ENCODE measurements around the gene TRIM10. TPM values are rescaled to one million over a fixed set of nuclear protein-coding genes. Genes with fewer than 3 reads are reported as not detected.

The TRIM10 gene
- total and polyA plus RNA-seq, 10 of the 15 experiments (the other 5 are each of a cell fraction or from before 2014, with no cell fraction given), result 0.01 TPM; not detected in 9

GRCh38 chr6:30121446-30122366 lies 39.3 kb downstream of the TRIM10 start:
- in situ Hi-C loops (cut with MboI) (no loop called here), intact Hi-C loops (cut with micrococcal nuclease; ENCODE audit: unreplicated experiment) (no loop called here)
- Histone ChIP-seq H3K36me3 (ENCODE audit: control insufficient read depth in 2 of 2, insufficient read depth in 2 of 2, low read length in 1 of 2) (no peaks in the 10 kb centered on the region), H3K9ac (ENCODE audit: control insufficient read depth, insufficient read depth, low read length) (no peak overlapping the region), H3K27me3 (replicated peaks in 1 of 2; ENCODE audit: control insufficient read depth in 2 of 2, insufficient read depth in 2 of 2, low read length in 1 of 2) (no peaks in the 10 kb centered on the region), H4K20me1 (ENCODE audit: control insufficient read depth, insufficient read depth) (no peaks in the 10 kb centered on the region), H3K4me3 (no peak overlapping the region), H3K9me3 (replicated peaks; ENCODE audit: control insufficient read depth, insufficient read depth, low read length) (no peaks in the 10 kb centered on the region), H3K79me2 (ENCODE audit: control insufficient read depth, insufficient read depth, low read length) (no peaks in the 10 kb centered on the region), H3K27ac (ENCODE audit: control insufficient read depth, insufficient read depth) (no peak overlapping the region), H3K4me2 (ENCODE audit: control insufficient read depth, insufficient read depth) (no peak overlapping the region), H2AFZ (ENCODE audit: control insufficient read depth, low read depth, low read length) (no peak overlapping the region), H3K4me1 (ENCODE audit: control insufficient read depth, insufficient read depth, low read length) (no peaks in the 10 kb centered on the region)
- ChIA-PET POLR2A (interaction anchor here (1.2 to 7.2 kb wide), 2 partner anchors 9 to 17 kb away, joined by 3 to 54 read pairs; partner anchors contain the start of gene TRIM31), RAD21 (ENCODE audit: unreplicated experiment) (interaction anchor here (0.8 to 1.6 kb wide), 4 partner anchors 9 to 18 kb away, joined by 3 to 5 read pairs (median 5); partner anchors contain the start of gene TRIM31), CTCF (interaction anchor here (0.8 to 7.3 kb wide), 5 partner anchors 10 to 49 kb away, joined by 3 to 193 read pairs (median 19); partner anchors contain the start of gene TRIM31), SMC1A (ENCODE audit: uncharacterized antibody, unreplicated experiment) (interaction anchor here (2.3 to 18.7 kb wide), 2 partner anchors 10 to 13 kb away, joined by 11 to 647 read pairs; partner anchors contain the start of gene TRIM31)
- 36% methylated on average over 10 of the region's 10 CpGs for WGBS (ENCODE audit: insufficient coverage, insufficient replicate concordance, low lambda C conversion rate, missing lambda C conversion rate)
- DNase-seq (ENCODE audit: low read depth, low spot score) (no peak), FAIRE-seq (no peak), ATAC-seq (no peak)
- no TSS peak for BruUV-seq (replicated peaks)
- TF ChIP-seq JUNB (IDR thresholded peaks at IDR 0.05) (no peak), SIN3A (IDR thresholded peaks at IDR 0.05; ENCODE audit: low read depth, low read length) (no peak), BACH1 (IDR thresholded peaks at IDR 0.05; ENCODE audit: borderline replicate concordance) (no peak), ZNF622 (IDR thresholded peaks at IDR 0.05) (no peak), IRF4 (IDR thresholded peaks at IDR 0.05; ENCODE audit: low read depth, low read length) (no peak), FOXM1 (IDR thresholded peaks at IDR 0.05; ENCODE audit: low read depth, low read length) (no peak), CBX5 (IDR thresholded peaks at IDR 0.05; ENCODE audit: low read depth) (no peak), SKIL (IDR thresholded peaks at IDR 0.05; ENCODE audit: low read depth, poor library complexity, severe bottlenecking) (no peak), SMAD1 (IDR thresholded peaks at IDR 0.05; ENCODE audit: low read depth, partially characterized antibody) (no peak), PRDM15 (CRISPR knock-in tag; IDR thresholded peaks at IDR 0.05) (no peak), SREBF2 (IDR thresholded peaks at IDR 0.05; ENCODE audit: low read length) (no peak), IRF3 (IDR thresholded peaks at IDR 0.05) (no peak), NFIC (IDR thresholded peaks at IDR 0.05; ENCODE audit: low read depth, low read length) (no peak)
